A549 (cell line): ENCODE data around the gene LAMB2. TPM values are rescaled to one million over a fixed set of nuclear protein-coding genes. Genes with fewer than 3 reads are reported as not detected.

Experiments
- ATAC-seq, 2 experiments: fragments of 200-7000 bp in 1 of 2; fragments of >200 bp in 1 of 2; cut with Nextera tagmentation in 1 of 2; cut with Tn5 transposase in 1 of 2; 3 replicates each; pipeline versions ENCODE4 v1.8.0 to v1.9.1; 2018 to 2020; ENCODE audit warnings: mild to moderate bottlenecking in 1 of 2, moderate library complexity in 1 of 2
- CTCF ChIA-PET: fragments of 300-600 bp; sonication (Branson Sonifier 250); formaldehyde crosslinking; extraction: SDS; loops from one replicate; lab custom pipeline; 2021; ENCODE audit warnings: antibody characterized with exemption, inconsistent platforms; lab: Yijun Ruan, JAX
- POLR2A ChIA-PET: fragments of 350-600 bp; formaldehyde crosslinking; extraction: SDS; loops from one replicate; lab custom pipeline; 2021; ENCODE audit warnings: antibody characterized with exemption, inconsistent platforms; lab: Yijun Ruan, JAX
- DNase-seq, 2 experiments: peaks; one replicate each; pipeline versions ENCODE4 v3.0.0 to v3.0.0-alpha.2; 2011 to 2016; ENCODE audit warnings: low read depth in 1 of 2, low spot score in 1 of 2
- FAIRE-seq: peaks from 2 replicates; lab custom pipeline; 2011; peaks lifted over from hg19 to GRCh38; lab: Jason Lieb, UNC
- H3K27ac ChIP-seq, 2 experiments: fragments of >200 bp; sonication (Bioruptor Twin); formaldehyde crosslinking; 3 replicates each; pipeline ENCODE4 v1.5.1; 2016 to 2017
- H3K4me1 ChIP-seq: fragments of >200 bp; sonication (Bioruptor Twin); formaldehyde crosslinking; 3 replicates; pipeline ENCODE4 v1.6.1; 2016
- H3K4me2 ChIP-seq: fragments of >200 bp; sonication (Bioruptor Twin); formaldehyde crosslinking; 3 replicates; pipeline ENCODE4 v1.6.1; 2016
- H3K4me3 ChIP-seq: fragments of >200 bp; sonication (Bioruptor Twin); formaldehyde crosslinking; 3 replicates; pipeline ENCODE4 v1.5.1; 2016
- H3K9me3 ChIP-seq: fragments of >200 bp; sonication (Bioruptor Twin); formaldehyde crosslinking; 3 replicates; pipeline ENCODE4 v1.6.1; 2016
- BHLHE40 ChIP-seq: IDR thresholded peaks from 2 replicates; pipeline ENCODE4 v1.6.1; 2012; ENCODE audit warnings: low read depth, low read length, inconsistent platforms
- CBX2 ChIP-seq: fragments of 200-600 bp; sonication (generic); IDR thresholded peaks from 2 replicates; pipeline ENCODE4 v1.6.1; 2016; ENCODE audit warnings: low read depth, mild to moderate bottlenecking, borderline replicate concordance
- CBX8 ChIP-seq: fragments of 200-600 bp; sonication (generic); IDR thresholded peaks from 2 replicates; pipeline ENCODE4 v1.6.1; 2016
- CEBPB ChIP-seq, 2 experiments: fragments of >200 bp in 1 of 2; sonication (Bioruptor Twin) in 1 of 2; formaldehyde crosslinking in 1 of 2; IDR thresholded peaks; 2 replicates each; pipeline ENCODE4 v1.6.1; 2012 to 2016
- CHD2 ChIP-seq: fragments of 150-350 bp; IDR thresholded peaks from 2 replicates; pipeline ENCODE4 v1.6.1; 2014; ENCODE audit warnings: low read length; ENCODE audit not compliant: partially characterized antibody
- CHD4 ChIP-seq: fragments of 200-600 bp; sonication (generic); IDR thresholded peaks from 2 replicates; pipeline ENCODE4 v1.6.1; 2016; ENCODE audit warnings: antibody characterized with exemption, mild to moderate bottlenecking, borderline replicate concordance
- CTCF ChIP-seq: fragments of >200 bp; sonication (Bioruptor Twin); formaldehyde crosslinking; IDR thresholded peaks from 3 replicates; pipeline ENCODE4 v1.5.1; 2016
- EHF ChIP-seq: fragments of 250-450 bp; sonication (Bioruptor Pico); IDR thresholded peaks from 2 replicates; pipeline ENCODE4 v1.5.0; 2020; ENCODE audit warnings: mild to moderate bottlenecking
- FOSL2 ChIP-seq, 2 experiments: fragments of 450-650 bp in 1 of 2; fragments of >200 bp in 1 of 2; sonication (Bioruptor Twin) in 1 of 2; formaldehyde crosslinking; IDR thresholded peaks; 2 replicates each; pipeline versions ENCODE4 v1.5.0 to v1.6.1; 2016 to 2020; ENCODE audit warnings: mild to moderate bottlenecking in 1 of 2, moderate library complexity in 1 of 2
- HEYL ChIP-seq: fragments of 250-450 bp; sonication (Bioruptor Pico); IDR thresholded peaks from 2 replicates; pipeline ENCODE4 v1.8.0; 2021; ENCODE audit warnings: mild to moderate bottlenecking, moderate library complexity
- HMGXB4 ChIP-seq: fragments of 250-450 bp; sonication (Bioruptor Pico); IDR thresholded peaks from 2 replicates; pipeline ENCODE4 v1.5.0; 2021; ENCODE audit warnings: mild to moderate bottlenecking, moderate library complexity, borderline replicate concordance
- HOXA7 ChIP-seq: fragments of 250-450 bp; sonication (Bioruptor Pico); IDR thresholded peaks from 2 replicates; pipeline ENCODE4 v1.5.0; 2020; ENCODE audit warnings: mild to moderate bottlenecking, moderate library complexity
- HOXB13 ChIP-seq: fragments of 250-450 bp; sonication (Bioruptor Pico); IDR thresholded peaks from 2 replicates; pipeline ENCODE4 v1.5.0; 2020; ENCODE audit warnings: low read depth, mild to moderate bottlenecking, moderate library complexity
- KDM1A ChIP-seq: fragments of 200-600 bp; sonication (generic); IDR thresholded peaks from 2 replicates; pipeline ENCODE4 v1.6.1; 2016; ENCODE audit warnings: low read depth, mild to moderate bottlenecking
- KDM5A ChIP-seq: fragments of 200-600 bp; sonication (generic); IDR thresholded peaks from 2 replicates; pipeline ENCODE4 v1.6.1; 2016; ENCODE audit warnings: antibody characterized with exemption, mild to moderate bottlenecking
- MAZ ChIP-seq: fragments of 150-350 bp; IDR thresholded peaks from 2 replicates; pipeline ENCODE4 v1.6.1; 2014; ENCODE audit warnings: antibody characterized with exemption, low read depth, low read length, borderline replicate concordance
- PHF8 ChIP-seq: fragments of 200-600 bp; sonication (generic); IDR thresholded peaks from 2 replicates; pipeline ENCODE4 v1.6.1; 2016; ENCODE audit warnings: low read depth, mild to moderate bottlenecking, antibody characterized with exemption, moderate library complexity, borderline replicate concordance
- POLR2A ChIP-seq: IDR thresholded peaks from 2 replicates; pipeline ENCODE4 v1.6.1; 2012; ENCODE audit warnings: mild to moderate bottlenecking, low read length
- RARB ChIP-seq: fragments of 250-450 bp; sonication (Bioruptor Pico); IDR thresholded peaks from 2 replicates; pipeline ENCODE4 v1.8.0; 2021; ENCODE audit warnings: mild to moderate bottlenecking, moderate library complexity
- RCOR1 ChIP-seq: fragments of 150-350 bp; IDR thresholded peaks from 2 replicates; pipeline ENCODE4 v1.6.1; 2014; ENCODE audit warnings: antibody characterized with exemption, low read length, low read depth
- TP53 ChIP-seq: fragments of 250-450 bp; sonication (Bioruptor Pico); IDR thresholded peaks from 2 replicates; pipeline ENCODE4 v1.5.0; 2021; ENCODE audit warnings: mild to moderate bottlenecking, moderate library complexity
- USF2 ChIP-seq: fragments of 450-650 bp; IDR thresholded peaks from 2 replicates; pipeline ENCODE4 v1.6.1; 2014; ENCODE audit warnings: antibody characterized with exemption
- ZSCAN20 ChIP-seq: fragments of 250-450 bp; sonication (Bioruptor Pico); IDR thresholded peaks from 2 replicates; pipeline ENCODE4 v1.8.0; 2022; ENCODE audit warnings: mild to moderate bottlenecking, moderate library complexity
- WGBS: methylation state at CpG from one replicate; pipeline ENCODE4 v1.1.6; 2017; ENCODE audit errors: missing lambda C conversion rate; 5-methylcytosine and 5-hydroxymethylcytosine counted together
- polyA plus RNA-seq, 4 experiments: library from polyadenylated mRNA; depleted of rRNA in 3 of 4; stranded (reverse); fragments of >200 nt; fragmentation: RNase III in 1 of 4; extraction: RNeasy Plus Mini Kit Qiagen cat#74134 plus additional on column Dnase treatment in 1 of 4; gene quantifications; 2 replicates in 3 of 4; 3 replicates in 1 of 4; pipeline ENCODE4 v1.2.3, GENCODE V29; 2011 to 2017

Gene LAMB2
- polyA plus RNA-seq, 2 of the 4 experiments (the other 2 are of a cell fraction) = 87.3 to 146 TPM

GRCh38 chr3:49131040-49131439, 1.8 kb downstream of the LAMB2 start:
- Histone ChIP-seq H3K9me3 (no peaks in the 10 kb centered on the region), H3K27ac (no peak overlapping the region), H3K4me2 (peak overlapping the region; percentile 97; the same call in 1 of the 3 replicates)
- CTCF ChIA-PET = interaction anchor here (0.6 kb wide), 1 partner anchor 542 kb away, joined by 3 read pairs; no protein-coding TSS in a partner anchor
- 100% methylated on average over 4 of the region's 12 CpGs for WGBS
- no peak for FAIRE-seq
- DNase-seq = no peak
- TF ChIP-seq CBX2 (no peak), TP53 (CRISPR knock-in tag) (no peak), HEYL (CRISPR knock-in tag) (no peak), POLR2A (no peak), BHLHE40 (no peak), CBX8 (no peak), EHF (CRISPR knock-in tag) (no peak), ZSCAN20 (no peak), MAZ (no peak), HOXB13 (no peak), HMGXB4 (CRISPR knock-in tag) (no peak), PHF8 (no peak), CHD2 (no peak), USF2 (no peak), HOXA7 (CRISPR knock-in tag) (no peak), CEBPB (IDR thresholded peaks at IDR 0.05) (no peak), RARB (CRISPR knock-in tag) (no peak), FOSL2 (IDR thresholded peaks at IDR 0.05) (no peak), FOSL2 (CRISPR knock-in tag; IDR thresholded peaks at IDR 0.05) (no peak), KDM5A (no peak), CHD4 (no peak)
- TF ChIP-seq, all 56 proteins: peak for 0
- POLR2A ChIA-PET = interaction anchor here (2.1 kb wide), 1 partner anchor 10 kb away, joined by 8 read pairs; the partner anchor contains the start of gene USP19
- Histone ChIP-seq H3K4me3 (no peak overlapping the region), H3K4me1 (peaks cover 18% of the 10 kb centered on the region)
- ATAC-seq = no peak

- H3K27ac ChIP-seq = no peak overlapping the region
- H3K9me3 ChIP-seq = no peaks in the 10 kb centered on the region
- CTCF ChIA-PET = interaction anchor here (1.0 kb wide), 1 partner anchor 31 kb away, joined by 3 read pairs; no protein-coding TSS in a partner anchor
- 100% methylated on average over 4 of the region's 14 CpGs for WGBS
- no peak for FAIRE-seq
- no peak overlapping the region for H3K4me3 ChIP-seq
- POLR2A ChIA-PET = no interaction called here
- DNase-seq = no peak
- peaks cover 3% of the 10 kb centered on the region; the same call in 2 of the 3 replicates for H3K4me1 ChIP-seq
- no peak overlapping the region for H3K4me2 ChIP-seq
- ATAC-seq = no peak
- no peak for TF ChIP-seq RCOR1
- no peak for TF ChIP-seq CBX8
- TF ChIP-seq KDM1A = no peak
- 0 out of 3 replicates have a peak, but pooled peaks have one; percentile 8 for TF ChIP-seq CTCF
Observed at GRCh38 chr3:49124991-49125670, 7.7 kb downstream of the LAMB2 start.
